CD4-positive, alpha-beta T cell treated with Interleukin-21 for 1 hour (primary cell): ENCODE results near the gene TEX13B.
A peak's percentile ranks its signal among the peaks of the same experiment; 100 is the strongest.
"Not testable (repeated sequence)": the region's sequence is repeated elsewhere in the genome, so short reads cannot be mapped to it uniquely, and the experiment has no call there.

Experiments
- DNase-seq: peaks from one replicate; pipeline ENCODE4 v3.0.0-alpha.2; 2020

Gene TEX13B, protein sequence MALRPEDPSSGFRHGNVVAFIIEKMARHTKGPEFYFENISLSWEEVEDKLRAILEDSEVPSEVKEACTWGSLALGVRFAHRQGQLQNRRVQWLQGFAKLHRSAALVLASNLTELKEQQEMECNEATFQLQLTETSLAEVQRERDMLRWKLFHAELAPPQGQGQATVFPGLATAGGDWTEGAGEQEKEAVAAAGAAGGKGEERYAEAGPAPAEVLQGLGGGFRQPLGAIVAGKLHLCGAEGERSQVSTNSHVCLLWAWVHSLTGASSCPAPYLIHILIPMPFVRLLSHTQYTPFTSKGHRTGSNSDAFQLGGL

DNA sequence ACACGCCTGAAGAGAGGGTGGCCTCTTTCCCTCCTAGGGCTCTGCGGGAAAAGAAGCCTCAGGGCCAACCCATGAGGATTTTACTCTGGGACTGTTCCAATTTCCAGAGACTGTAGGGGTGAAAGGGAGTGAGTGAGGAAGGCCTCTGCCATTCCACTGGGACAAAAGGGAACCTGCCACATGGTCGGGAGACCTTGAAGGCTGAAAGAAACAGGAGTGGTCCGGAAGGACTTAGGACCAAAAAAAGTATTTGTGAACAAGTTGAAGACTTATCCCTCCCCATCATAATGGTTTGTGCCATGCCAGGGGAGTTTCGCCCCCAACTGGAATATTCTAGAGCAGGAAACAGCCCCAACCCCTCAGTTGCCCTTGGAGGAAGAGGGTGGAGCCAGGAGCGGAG, at the start of gene TEX13B:
TEX13B (minus strand) TSS at position 15 of the 400 bp plus-strand sequence. CDS start 243 bp downstream, outside the sequence.
- DNase-seq: no peak

DNA sequence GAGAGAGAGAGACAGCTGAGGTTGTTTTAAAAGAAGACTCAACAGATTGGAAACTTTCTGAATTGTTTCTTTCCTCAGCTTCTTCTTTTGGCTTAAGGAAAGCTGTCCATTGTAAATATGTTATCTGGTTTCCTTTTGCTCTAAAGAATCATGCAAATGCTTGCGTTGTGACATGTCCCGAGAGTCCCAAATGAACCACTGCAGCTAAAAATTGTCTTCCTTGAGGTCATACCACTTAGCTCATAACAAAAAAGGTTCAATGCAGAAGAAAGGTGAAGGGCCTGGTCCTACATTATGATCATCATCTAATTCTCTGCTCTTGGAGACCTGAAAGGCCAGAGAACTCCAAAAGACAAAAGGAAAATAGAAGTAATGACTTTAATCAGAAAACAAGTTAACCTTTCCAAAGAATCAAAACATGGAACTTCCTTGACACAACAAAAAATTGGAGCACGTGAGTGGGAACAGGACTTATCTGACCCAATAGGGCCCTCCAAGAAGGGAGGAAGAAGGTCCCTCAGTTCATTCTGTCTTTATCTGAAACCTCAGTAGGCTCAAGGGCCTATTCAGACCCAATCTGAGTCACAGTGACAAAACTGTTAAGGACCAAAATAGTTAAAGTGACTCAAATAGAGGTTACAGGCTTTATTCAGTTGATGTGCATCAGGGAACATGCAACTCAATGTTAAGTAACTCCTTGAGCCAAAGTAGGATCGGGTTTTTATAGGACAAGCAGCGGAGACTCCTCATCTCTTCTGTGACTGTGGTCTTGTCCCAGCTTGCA, 48.0 kb upstream of the TEX13B start:
- DNase-seq: no peak

GRCh38 chrX:108028854-108029253, 46.7 kb upstream of the TEX13B start:
- DNase-seq: no peak

DNA sequence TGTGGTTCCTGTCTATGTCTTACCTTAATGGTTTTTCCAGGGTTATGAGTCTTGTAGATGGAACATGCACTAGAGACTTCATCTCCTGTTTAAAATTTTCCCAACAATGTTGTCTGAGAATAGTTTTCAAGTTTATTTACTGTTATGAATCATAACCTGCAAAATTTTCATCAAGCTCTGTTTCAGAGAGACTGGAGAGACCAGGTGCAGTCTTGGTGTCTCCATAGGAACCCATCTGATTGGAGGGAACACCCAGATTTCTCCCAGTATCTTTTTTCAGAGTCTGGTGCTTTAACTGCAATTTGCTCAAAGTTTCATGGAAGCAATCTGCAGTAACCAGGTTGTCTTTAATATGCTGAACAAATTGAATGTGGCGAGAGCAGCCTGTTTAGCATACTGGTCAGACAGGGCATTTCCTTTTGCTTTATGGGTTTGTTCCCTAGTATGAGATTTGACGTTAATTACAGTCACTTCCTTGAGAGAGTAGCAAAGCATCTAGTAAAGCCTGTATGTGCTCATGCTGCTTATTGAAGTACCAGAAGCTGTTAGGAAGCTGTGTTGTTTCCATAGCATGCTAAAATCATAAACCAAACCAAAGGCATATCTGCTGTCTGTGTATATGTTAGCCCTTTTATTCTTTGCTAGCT, 43.9 kb upstream of the TEX13B start:
- DNase-seq: peak; percentile 2

DNA sequence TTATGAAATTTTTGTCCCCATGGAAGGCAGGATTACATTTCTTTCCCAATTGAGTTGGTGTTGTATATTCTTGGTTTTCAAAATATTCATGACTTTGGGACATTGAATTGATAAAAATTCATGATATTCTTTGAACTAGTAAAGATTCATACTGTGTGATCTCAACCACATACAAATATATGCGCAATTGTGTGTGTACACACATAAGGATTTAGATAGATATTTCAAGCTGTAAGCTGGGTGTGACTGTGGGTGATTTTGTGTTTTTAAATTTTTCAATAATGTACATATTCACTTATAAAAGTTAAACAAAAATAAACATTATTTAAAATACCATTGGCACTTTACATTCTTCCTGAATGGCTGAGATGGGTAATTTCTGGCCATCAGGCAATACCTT, 43.2 kb upstream of the TEX13B start:
- no peak for DNase-seq

GRCh38 chrX:108022491-108023089, 40.4 kb upstream of the TEX13B start:
- no peak for DNase-seq

DNA sequence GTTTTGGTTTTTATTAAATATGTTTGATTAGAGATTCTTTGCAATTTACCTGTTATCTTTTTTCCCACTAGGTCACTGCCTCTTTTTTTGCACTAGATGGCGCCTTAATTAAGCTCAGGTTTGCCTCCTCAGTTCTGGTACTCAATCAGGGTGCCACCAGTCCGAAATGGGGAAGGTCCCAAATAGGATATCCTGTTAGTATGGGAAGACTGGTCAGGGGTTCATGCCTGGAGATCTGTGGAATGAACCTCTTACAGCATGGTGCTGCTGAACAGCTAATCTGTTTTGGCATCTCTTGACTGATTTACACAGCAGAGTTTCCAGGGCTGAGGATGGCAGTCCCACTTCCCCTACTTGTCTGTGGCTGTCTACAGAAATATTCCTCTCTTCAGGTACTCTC, 38.5 kb upstream of the TEX13B start:
- peak; percentile 38 for DNase-seq

- no peak for DNase-seq
Observed at GRCh38 chrX:108019382-108019875, 37.3 kb upstream of the TEX13B start.

DNA sequence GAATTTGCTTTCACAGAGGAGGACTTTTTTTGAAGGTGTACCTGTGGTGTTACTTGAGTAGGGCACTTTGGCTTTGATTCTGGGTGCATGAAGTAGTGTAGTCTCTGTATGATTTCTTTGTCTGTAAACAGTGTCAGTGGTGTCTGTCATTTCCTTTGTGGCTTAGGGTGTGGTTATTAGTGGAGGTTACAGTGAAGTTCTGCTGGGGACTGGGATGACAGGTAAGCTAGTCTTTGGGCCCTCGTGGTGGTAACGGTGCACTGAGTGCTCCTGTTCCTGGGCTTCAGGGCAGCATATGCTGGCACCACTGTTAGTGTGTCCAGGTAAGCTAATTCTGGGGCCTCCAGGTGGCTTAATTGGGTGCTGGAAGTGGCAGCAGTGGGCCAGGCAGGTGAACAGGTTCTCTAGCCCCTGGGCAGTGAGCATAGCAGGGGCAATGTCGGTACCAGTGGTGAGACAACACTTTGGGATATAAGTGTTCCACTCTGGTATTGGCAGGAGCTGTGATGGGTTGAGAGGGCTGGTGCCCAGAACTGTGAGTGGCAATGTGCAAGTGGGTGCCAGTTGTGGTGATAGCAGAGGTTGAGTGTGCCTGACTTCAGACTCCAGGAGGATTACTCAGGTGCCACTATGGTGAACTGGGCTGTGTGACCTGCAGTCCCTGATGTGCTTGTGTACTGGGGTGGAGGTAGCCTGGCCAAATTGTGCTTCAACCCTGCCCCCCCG, 36.6 kb upstream of the TEX13B start:
- peak; percentile 75 for DNase-seq

DNA sequence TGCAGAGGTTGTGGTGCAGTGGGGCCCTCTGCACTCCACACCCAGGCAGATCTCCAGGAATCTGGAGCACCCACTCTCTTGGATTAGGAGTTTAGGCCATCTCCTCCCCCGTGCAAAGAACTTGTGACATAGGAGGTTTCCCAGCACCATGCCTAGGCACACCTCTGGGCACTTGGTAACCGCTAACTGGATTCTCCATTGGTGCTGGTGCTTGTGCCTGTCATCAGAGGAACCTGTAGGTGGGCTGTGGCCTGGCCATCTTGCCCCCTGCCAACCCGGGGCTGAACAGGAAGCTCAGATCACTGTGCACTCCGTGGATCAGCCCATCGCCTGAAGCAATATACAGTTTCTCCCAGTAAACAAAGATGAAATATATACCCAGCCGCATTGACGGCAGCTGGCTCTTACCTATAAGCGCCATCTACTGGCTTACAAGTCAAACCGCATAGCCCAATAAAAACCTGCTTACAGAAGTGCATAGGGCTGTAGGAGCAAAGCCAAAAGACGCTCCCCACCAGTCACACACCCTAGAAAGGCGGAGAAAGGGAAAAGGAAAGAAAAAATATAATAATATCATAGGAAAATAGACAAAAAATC, 19.1 kb upstream of the TEX13B start:
- peak; percentile 51 for DNase-seq

GRCh38 chrX:108000751-108001150, 18.6 kb upstream of the TEX13B start:
- DNase-seq: no peak

DNA sequence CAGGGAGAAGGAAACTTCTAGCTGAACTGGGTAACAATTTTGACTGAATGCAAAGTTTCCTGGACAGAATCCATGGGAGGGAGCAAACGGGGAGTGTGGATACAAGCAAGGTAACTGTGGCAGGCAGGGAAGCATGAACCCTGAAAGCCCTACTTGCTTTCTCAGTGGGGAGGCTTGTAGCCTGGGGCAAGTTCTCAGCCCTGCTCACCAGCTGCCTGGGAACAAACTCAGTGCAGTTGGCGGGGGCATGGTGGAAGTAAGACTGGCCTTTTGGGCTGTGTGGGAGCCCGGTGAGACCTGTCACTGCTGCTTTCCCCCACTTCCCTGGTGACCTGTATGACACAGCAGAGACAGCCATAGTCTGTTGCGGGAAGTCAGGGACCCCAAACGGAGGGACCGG, 14.0 kb upstream of the TEX13B start:
- no peak for DNase-seq

- DNase-seq: no peak
Observed at GRCh38 chrX:107985033-107985432, 2.9 kb upstream of the TEX13B start.

GRCh38 chrX:107979534-107979933, 2.6 kb downstream of the TEX13B start:
- DNase-seq: no peak

- peak; percentile 13 for DNase-seq
Observed at GRCh38 chrX:107978707-107979307, 3.4 kb downstream of the TEX13B start.

DNA sequence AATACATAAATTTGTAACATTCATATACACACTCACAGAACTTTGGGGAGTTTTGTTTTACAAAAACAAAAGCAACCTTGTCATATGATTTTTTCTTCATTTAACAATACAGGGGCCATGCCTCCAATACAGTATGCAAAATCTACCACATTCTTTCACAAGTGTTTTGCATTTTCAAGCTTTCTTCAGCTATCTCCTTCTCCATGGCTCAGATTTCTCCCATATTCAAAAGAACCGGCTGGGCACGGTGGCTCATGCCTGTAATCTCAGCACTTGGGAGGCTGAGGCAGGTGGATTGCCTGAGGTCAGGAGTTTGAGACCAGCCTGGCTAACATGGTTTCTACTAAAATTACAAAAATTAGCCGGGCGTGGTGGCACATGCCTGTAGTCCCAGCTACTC, 4.1 kb downstream of the TEX13B start:
- DNase-seq: no peak

- no peak for DNase-seq
Observed at GRCh38 chrX:107971636-107972035, 10.5 kb downstream of the TEX13B start.

GRCh38 chrX:107970073-107970472, 12.1 kb downstream of the TEX13B start:
- DNase-seq: no peak

DNA sequence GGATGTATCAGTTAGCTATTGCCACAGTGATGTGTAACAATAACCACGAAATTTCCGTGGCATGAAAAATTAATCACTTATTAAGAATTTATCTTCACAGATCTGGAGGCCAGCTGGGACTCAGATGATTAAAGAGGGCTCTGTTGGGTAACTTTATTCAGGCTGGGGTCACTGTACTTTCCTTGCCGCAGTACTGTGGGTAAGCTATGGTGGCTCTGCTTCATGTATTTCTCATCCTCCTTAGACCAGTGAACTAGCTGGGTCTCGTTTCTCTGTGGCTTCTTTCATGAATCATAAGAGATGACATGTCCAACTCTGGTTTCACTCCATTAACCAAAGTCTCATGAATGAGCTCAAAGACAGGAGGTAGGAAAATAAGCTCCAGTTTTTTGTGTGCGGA, 13.5 kb downstream of the TEX13B start:
- DNase-seq: no peak

- DNase-seq: not testable (repeated sequence)
Observed at GRCh38 chrX:107955337-107955736, 26.8 kb downstream of the TEX13B start.

GRCh38 chrX:107940095-107940494, 42.1 kb downstream of the TEX13B start:
- no peak for DNase-seq

DNA sequence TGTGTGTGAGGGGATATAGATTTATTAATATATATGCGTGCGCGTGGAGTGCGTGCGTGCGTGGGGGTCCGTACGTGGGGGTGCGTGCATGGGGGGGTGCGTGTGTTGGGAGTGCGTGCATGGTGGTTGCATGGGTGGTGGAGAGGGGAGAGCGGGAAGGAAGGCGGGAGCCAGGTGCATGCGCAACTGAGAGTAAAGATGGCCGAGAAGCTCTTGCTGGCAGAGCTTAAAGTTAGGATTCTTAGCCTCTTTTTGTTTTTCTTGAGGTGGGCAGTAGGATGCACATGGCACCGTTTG, 45.8 kb downstream of the TEX13B start:
- DNase-seq: no peak
